ENCODE data around the gene ZNF414.

GRCh38 chr19:8504919-8505318 is 9.0 kb downstream of the ZNF414 start:
- no peak for TF ChIP-seq EZH2 (IDR thresholded peaks at IDR 0.05)
- no peak for TF ChIP-seq POLR2AphosphoS5 (IDR thresholded peaks at IDR 0.05; ENCODE audit: borderline replicate concordance, low read depth, low read length)
